NCI-H2029 (cell line): ENCODE data around the gene STUB1.
A peak's percentile ranks its signal among the peaks of the same experiment; 100 is the strongest.

Source experiments
- DNase-seq: peaks from one replicate; lab custom pipeline; 2025; lab: John Stamatoyannopoulos, UW

Gene STUB1

DNA sequence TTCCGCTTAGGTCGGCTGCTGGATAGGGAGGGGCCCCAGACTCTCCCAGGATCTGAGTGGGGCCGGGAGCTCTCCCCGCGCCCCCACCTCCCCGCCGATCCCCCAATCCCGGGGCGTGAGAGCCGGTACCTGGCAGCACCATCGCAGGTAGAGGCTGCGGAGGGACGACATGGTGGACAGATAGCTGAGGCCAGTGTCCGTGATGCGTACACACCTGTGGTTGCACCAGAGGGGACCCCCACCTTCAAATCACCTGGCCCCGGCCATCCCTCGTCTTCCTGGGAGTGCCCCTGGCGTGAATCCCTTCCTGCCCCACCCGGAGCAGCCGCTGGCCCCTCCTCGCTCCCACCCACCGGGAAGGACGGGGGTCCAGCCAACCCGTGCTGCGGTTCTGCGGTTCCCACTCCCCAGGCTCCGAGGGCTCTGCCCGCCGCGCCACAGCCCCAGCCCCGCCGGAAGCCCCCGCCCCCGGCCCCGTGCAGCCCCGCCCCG, 14.7 kb downstream of the STUB1 start:
- DNase-seq: no peak

DNA sequence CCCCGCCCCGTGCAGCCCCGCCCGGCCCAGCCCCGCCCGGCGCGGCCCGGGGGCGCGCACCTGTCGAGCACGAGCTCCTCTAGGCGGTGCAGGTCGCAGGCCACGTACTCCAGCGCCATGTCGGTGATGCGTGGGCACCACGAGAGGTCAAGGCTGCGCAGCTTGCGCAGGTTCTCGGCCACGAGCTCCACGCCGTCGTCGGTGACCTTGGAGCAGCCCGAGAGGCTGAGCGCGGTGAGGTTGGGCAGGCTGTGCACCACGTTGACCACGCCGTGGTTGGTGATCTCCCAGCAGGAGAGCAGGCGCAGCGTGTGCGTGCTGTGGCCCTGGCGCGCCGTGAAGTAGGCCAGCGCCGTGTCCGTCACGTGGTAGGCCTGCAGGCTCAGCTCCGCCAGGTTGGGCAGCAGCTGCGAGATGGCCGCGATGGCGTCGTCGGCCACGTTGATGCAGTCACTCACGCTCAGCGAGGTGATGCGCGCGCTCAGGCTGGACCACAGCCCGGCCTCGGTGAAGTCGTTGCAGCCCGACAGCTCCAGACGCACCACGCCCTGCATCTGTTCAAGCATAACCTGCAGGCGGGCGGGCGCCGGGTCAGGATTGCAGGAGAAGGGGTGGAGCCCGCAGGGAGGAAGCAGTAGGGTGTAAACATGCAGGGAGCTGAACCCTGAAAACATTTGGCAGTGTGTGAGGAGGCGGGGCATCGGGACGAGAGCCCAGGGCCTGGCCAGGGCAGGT, 15.3 kb downstream of the STUB1 start:
- peak; percentile 90 for DNase-seq

- DNase-seq: no peak
Measured at GRCh38 chr16:698911-699671, 18.9 kb downstream of the STUB1 start.

DNA sequence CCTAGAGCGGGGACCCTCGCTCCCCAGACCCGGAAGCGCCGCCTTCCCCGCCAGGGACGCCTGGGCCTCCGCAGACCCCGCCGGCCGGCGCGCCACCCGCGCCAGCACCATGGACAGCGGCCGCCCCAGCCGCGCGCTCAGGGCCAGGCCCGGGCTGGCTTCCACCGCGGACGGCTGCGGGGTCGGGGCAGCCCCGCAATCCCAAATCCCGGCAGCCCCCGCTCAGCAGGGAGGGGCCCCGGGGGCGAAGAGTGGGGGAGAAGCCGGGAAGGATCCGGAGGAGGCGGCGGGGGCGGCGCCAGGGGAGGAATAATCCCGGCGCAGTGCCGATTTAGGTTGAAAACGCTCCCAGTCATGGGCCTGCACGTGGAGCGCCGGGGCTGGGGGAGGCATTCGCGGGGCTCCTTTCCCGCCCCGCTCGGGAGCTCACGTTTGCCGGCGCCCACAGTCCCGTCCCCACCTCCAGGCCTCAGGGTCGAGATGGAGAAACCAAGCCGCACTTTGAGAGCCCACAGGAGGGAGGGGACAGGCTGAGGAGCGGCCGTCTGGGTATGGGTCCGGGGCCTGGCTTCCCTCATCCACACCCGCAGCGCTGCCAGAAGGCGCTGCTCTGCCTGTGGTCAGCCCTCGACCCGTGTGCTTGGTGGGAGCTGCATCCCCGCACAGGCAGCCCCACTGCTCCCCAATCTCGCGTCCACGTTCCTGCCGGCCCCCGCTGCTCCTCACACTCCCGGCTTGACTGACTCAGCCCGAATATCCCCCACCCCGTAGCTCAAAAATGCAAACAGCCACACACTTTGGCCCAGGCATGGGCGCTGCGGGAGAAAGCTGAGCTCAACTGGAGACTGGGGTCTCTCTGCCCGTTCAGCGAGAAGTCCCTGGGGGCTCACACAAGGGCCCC, 20.7 kb downstream of the STUB1 start:
- no peak for DNase-seq

- DNase-seq: no peak
Measured at GRCh38 chr16:702341-702740, 22.1 kb downstream of the STUB1 start.

GRCh38 chr16:703406-703805, 23.2 kb downstream of the STUB1 start:
- no peak for DNase-seq

GRCh38 chr16:704047-704446, 23.8 kb downstream of the STUB1 start:
- DNase-seq: no peak

GRCh38 chr16:704552-705380, 24.6 kb downstream of the STUB1 start:
- DNase-seq: no peak

GRCh38 chr16:705431-706188, 25.4 kb downstream of the STUB1 start, which contains the start of gene FBXL16:
TSS of gene FBXL16 (minus strand) at chr16:705801. CDS start at chr16:697405, 8,396 bp downstream.
- no peak for DNase-seq

DNA sequence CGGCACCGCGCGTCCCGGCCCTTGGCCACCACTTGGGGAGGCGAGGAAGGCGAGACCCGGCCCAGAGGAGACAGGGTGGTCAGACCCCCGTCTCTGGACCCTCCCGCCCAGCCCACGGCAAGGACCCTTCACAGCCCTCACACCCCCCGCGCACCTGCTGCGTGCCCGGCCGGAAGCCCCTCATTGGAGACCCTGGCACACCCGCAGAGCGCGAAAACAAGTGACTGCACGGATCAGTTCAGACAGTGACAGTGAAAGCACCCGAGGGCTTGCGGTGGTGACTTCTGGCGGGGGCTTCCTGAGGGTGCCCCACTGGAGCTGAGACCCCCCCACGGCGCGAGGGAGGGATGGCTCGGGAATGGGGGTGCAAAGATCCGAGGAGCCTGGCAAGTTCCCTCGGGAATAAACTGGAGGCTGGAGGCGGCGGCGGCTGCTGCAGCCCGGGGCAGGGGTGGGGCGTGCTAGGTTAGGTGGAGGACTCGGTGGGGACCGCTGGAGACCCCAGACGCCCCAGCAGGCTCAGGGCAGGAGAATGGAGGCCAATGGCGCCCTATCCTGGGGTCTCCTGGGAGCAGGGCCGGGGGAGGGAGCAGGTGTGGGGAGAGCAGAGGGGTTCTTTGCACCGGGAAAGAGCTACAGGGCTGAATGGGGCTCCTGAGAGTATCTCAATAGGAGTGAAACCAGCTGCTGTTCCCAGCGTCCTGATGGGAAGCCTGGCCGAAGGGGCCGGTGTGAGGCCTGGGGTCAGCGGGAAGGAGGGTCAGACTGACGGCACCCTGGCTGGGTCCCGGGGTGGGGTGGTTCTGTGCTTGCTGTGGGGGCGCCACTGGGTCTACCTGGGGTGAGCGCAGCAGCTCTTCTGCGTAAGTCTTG, 26.2 kb downstream of the STUB1 start:
- no peak for DNase-seq

GRCh38 chr16:707062-707538, 26.9 kb downstream of the STUB1 start:
- no peak for DNase-seq

DNA sequence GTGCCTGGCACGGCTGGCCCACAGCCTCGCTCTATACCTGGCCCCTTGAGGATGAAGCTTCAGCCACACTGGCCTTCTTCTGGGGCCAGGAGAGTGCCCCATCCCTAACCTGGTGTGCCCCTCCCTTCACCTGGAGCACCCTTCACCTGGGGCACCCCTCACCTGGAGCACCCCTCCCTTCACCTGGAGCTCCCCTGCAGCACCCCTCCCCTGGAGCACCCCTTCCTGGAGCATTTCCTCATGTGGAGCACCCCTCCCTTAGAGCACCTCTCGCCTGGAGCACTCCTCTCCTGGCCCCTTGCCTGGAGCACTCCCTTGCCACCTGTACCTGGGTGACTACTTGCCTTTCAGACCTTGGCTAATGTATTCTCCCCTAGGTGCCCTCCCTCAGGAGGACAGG, 27.8 kb downstream of the STUB1 start:
- no peak for DNase-seq

- DNase-seq: no peak
Measured at GRCh38 chr16:708959-709358, 28.7 kb downstream of the STUB1 start.

DNA sequence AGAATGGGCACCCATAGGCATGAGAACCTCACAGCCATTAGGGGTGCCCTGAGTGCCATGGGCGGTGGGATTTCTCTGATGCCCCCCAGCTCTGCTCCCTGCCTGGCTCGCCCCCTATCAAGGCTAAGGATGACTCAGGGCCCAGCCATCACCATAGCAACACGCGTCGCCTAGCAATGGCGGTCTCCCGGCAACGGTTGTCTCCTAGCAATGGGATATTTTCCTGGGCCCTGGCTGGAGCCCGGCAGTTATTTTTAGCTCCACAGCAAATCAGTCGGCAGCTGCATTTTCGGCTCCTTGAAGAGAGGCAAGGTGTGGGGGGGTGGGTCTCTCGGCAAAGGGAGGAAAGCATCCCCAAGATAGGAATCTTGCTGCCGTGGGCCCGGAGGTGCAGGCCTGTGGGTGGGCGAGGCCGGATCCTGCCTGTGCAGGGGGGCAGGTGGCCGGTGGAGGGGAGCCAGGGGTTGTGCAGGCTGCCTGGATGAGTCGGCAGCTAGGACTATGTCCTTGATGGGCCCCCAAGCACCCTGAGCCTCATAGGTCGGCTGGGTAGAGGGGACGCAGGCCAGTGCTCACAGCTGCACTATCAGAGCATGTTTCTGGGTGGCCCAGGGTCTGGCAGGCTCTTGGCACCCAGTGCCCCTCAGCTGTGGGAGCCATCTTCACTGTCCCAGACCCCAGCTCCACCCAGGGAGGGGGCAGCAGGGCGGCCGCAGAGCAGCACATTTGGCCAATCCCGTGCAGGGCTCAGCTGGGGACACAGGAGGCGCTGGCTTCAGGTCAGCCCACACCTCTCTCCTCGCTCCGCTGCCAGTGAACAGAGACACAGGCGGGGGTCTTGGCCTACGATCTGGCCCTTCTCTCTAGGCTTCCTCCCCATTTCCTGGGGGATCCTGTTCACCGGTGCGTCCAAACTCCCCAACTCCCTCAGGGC, 29.6 kb downstream of the STUB1 start:
- peak; percentile 51 for DNase-seq

- DNase-seq: no peak
Measured at GRCh38 chr16:710500-711075, 30.4 kb downstream of the STUB1 start.

DNA sequence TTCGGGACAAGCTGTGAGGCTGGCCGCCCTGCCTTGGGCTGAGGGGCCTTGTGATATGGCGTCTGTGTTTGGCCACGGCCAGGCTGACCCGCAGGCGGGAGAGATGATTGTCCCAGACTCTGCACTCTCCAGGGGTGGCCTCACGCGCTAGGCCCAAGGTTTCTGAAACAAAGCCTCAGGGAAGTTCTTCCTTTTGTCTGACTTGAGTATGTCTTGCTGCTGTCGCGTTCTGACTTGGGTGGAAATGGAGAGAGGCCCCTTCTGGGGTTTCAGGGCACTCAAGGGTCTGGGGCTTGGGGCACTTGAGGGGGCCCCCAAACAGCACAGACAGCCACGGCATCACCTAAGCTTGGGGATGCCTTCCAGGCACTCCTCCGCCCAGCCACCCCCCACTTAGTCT, 30.9 kb downstream of the STUB1 start:
- DNase-seq: no peak

- peak; percentile 44 for DNase-seq
Measured at GRCh38 chr16:711548-712320, 31.5 kb downstream of the STUB1 start.
